GM21526 (cell line): ENCODE data around the gene PAQR7.
"Not testable (repeated sequence)": the region's sequence is repeated elsewhere in the genome, so short reads cannot be mapped to it uniquely, and the experiment has no call there.

Experiments
- ATAC-seq: cut with Tn5 transposase; IDR thresholded peaks from one replicate; pipeline ENCODE4 v1.9.1; 2021; ENCODE audit warnings: moderate library complexity; ENCODE audit not compliant: unreplicated experiment, low FRiP score

Gene PAQR7

GRCh38 chr1:25858494-25858893 is 17.0 kb downstream of the PAQR7 start:
- ATAC-seq: no peak

- ATAC-seq: no peak
Observed at GRCh38 chr1:25856856-25857255, 18.7 kb downstream of the PAQR7 start.

- no peak for ATAC-seq
Observed at GRCh38 chr1:25854554-25854953, 21.0 kb downstream of the PAQR7 start.

- no peak for ATAC-seq
Observed at GRCh38 chr1:25848531-25848930, 27.0 kb downstream of the PAQR7 start.

GRCh38 chr1:25847929-25848328 is 27.6 kb downstream of the PAQR7 start:
- ATAC-seq: no peak

GRCh38 chr1:25845664-25846063 is 29.8 kb downstream of the PAQR7 start:
- ATAC-seq: no peak

- ATAC-seq: no peak
Observed at GRCh38 chr1:25844536-25845337, 30.8 kb downstream of the PAQR7 start.

GRCh38 chr1:25843483-25843882 is 32.0 kb downstream of the PAQR7 start:
- ATAC-seq: no peak

GRCh38 chr1:25839808-25840207 is 35.7 kb downstream of the PAQR7 start:
- not testable (repeated sequence) for ATAC-seq

GRCh38 chr1:25837262-25837875 is 38.1 kb downstream of the PAQR7 start:
- ATAC-seq: no peak

- ATAC-seq: no peak
Observed at GRCh38 chr1:25836695-25837094, 38.8 kb downstream of the PAQR7 start.

GRCh38 chr1:25834894-25835293 is 40.6 kb downstream of the PAQR7 start:
- ATAC-seq: no peak

GRCh38 chr1:25833158-25833557 is 42.4 kb downstream of the PAQR7 start:
- ATAC-seq: no peak

GRCh38 chr1:25832336-25833037 is 43.0 kb downstream of the PAQR7 start:
- ATAC-seq: no peak

- ATAC-seq: no peak
Observed at GRCh38 chr1:25831569-25832196, 43.8 kb downstream of the PAQR7 start.

- ATAC-seq: no peak
Observed at GRCh38 chr1:25829046-25829445, 46.5 kb downstream of the PAQR7 start.

GRCh38 chr1:25828491-25828890 is 47.0 kb downstream of the PAQR7 start:
- ATAC-seq: no peak

- no peak for ATAC-seq
Observed at GRCh38 chr1:25826571-25826970, 48.9 kb downstream of the PAQR7 start.

- ATAC-seq: no peak
Observed at GRCh38 chr1:25825605-25826004, 49.9 kb downstream of the PAQR7 start.

- no peak for ATAC-seq
Observed at GRCh38 chr1:25821630-25822091, 53.8 kb downstream of the PAQR7 start.

GRCh38 chr1:25821112-25821476 is 54.4 kb downstream of the PAQR7 start:
- ATAC-seq: no peak
